ENCODE results near the gene PPP2R3A. TPM values are rescaled to one million over a fixed set of nuclear protein-coding genes. Genes with fewer than 3 reads are reported as not detected.
"Not testable (repeated sequence)": the region's sequence is repeated elsewhere in the genome, so short reads cannot be mapped to it uniquely, and the experiment has no call there.

PPP2R3A gene
- total and polyA plus RNA-seq, 2 of the 13 experiments (the other 11 are each of a cell fraction or from before 2014, with no cell fraction given): 0.07 to 0.12 TPM

DNA sequence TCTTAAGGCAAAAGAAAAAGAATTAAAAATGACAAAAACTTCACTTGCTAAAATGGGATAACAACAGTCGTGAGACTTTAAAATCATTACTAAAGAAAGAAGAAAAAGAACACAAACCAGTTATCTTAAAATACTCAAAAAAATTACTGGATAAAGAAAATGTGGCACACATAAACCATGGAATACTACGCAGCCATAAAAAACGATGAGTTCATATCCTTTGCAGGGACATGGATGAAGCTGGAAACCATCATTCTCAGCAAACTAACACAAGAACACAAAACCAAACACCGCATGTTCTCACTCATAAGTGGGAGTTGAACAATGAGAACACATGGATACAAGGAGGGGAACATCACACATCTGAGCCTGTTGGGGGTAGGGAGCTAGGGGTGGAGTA lies 202.7 kb downstream of the PPP2R3A start:
- H3K36me3 ChIP-seq (replicated peaks in 1 of 2; ENCODE audit: control insufficient read depth in 1 of 2, insufficient read depth in 2 of 2, low read length in 2 of 2); in situ Hi-C loops (cut with HindIII; ENCODE audit: extremely low pct_ligation_motif_present, low pct_unique_long_range_greater_than_20kb); H2AFZ ChIP-seq (ENCODE audit: low read length); H3K9me3 ChIP-seq (ENCODE audit: low read length); H3K4me3 ChIP-seq (replicated peaks in 1 of 3; ENCODE audit: insufficient read depth in 1 of 3, low read depth in 2 of 3, low read length in 3 of 3); POLR2A ChIA-PET; H3K27ac ChIP-seq (ENCODE audit: extremely low read length, insufficient read depth, low read length); H3K4me2 ChIP-seq (ENCODE audit: low read depth, low read length); H3K27me3 ChIP-seq (ENCODE audit: control insufficient read depth in 1 of 2, insufficient read depth in 2 of 2, low read length in 2 of 2); ATAC-seq; BruUV-seq (replicated peaks); FAIRE-seq; DNase-seq (ENCODE audit: low spot score); intact Hi-C loops (cut with micrococcal nuclease; ENCODE audit: unreplicated experiment); CTCF ChIA-PET (ENCODE audit: low intra/inter-chr PET ratio, low total read pairs); H3K9ac ChIP-seq (ENCODE audit: insufficient read depth, low read depth, low read length): not testable (repeated sequence)
- WGBS (ENCODE audit: low lambda C conversion rate): 94% methylated on average over 4 of the region's 4 CpGs
- peaks cover 96% of the 10 kb centered on the region for H3K79me2 ChIP-seq (ENCODE audit: insufficient read depth, low read length)
- peaks cover 67% of the 10 kb centered on the region for H4K20me1 ChIP-seq (ENCODE audit: insufficient read depth, low read length)
- H3K4me1 ChIP-seq (ENCODE audit: insufficient read depth, low read length): peaks cover 18% of the 10 kb centered on the region

DNA sequence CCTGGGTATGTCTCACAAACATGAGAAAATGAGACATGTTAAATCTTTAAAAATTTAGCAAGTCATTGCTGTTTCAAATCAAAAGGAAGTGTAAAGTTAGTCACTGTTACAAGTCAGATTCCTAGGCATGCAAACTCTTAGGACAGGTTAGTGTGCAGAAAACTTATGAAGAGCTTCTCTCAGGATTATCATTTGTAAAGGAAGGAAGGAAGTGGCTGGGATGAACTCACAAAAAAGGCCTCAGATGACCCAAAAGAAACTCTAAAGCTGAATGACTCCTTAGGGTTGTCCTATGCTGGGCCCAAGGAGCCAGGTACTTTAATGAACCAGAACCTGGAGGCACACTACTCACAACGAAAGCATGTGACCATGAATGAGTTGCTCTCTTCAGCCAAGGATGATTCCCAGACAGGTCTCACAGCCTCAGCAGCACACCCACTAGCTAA lies 205.6 kb downstream of the PPP2R3A start:
- BruUV-seq (replicated peaks): no TSS peak
- Histone ChIP-seq H3K36me3 (replicated peaks in 1 of 2; ENCODE audit: control insufficient read depth in 1 of 2, insufficient read depth in 2 of 2, low read length in 2 of 2) (no peaks in the 10 kb centered on the region), H3K9ac (ENCODE audit: insufficient read depth, low read depth, low read length) (no peak overlapping the region), H3K9me3 (ENCODE audit: low read length) (no peaks in the 10 kb centered on the region), H3K4me2 (ENCODE audit: low read depth, low read length) (no peak overlapping the region), H3K79me2 (ENCODE audit: insufficient read depth, low read length) (peaks cover 95% of the 10 kb centered on the region), H3K27me3 (ENCODE audit: control insufficient read depth in 1 of 2, insufficient read depth in 2 of 2, low read length in 2 of 2) (no peaks in the 10 kb centered on the region), H3K4me3 (replicated peaks in 1 of 3; ENCODE audit: insufficient read depth in 1 of 3, low read depth in 2 of 3, low read length in 3 of 3) (no peak overlapping the region), H3K4me1 (ENCODE audit: insufficient read depth, low read length) (peaks cover 27% of the 10 kb centered on the region), H3K27ac (ENCODE audit: extremely low read length, insufficient read depth, low read length) (no peak overlapping the region), H4K20me1 (ENCODE audit: insufficient read depth, low read length) (peaks cover 74% of the 10 kb centered on the region), H2AFZ (ENCODE audit: low read length) (no peak overlapping the region)
- ATAC-seq (no peak), FAIRE-seq (no peak), DNase-seq (ENCODE audit: low spot score) (no peak)
- ChIA-PET CTCF (ENCODE audit: low intra/inter-chr PET ratio, low total read pairs) (no interaction called here), POLR2A (interaction anchor here (1.1 kb wide), 1 partner anchor 25 kb away, joined by 4 read pairs; the partner anchor contains the start of gene MSL2)
- WGBS (ENCODE audit: low lambda C conversion rate): 86% methylated on average over 1 of the region's 1 CpG
- in situ Hi-C loops (cut with HindIII; ENCODE audit: extremely low pct_ligation_motif_present, low pct_unique_long_range_greater_than_20kb): no loop called here
- intact Hi-C loops (cut with micrococcal nuclease; ENCODE audit: unreplicated experiment): no loop called here
- no peak for TF ChIP-seq ARID2 (CRISPR knock-in tag; IDR thresholded peaks at IDR 0.05; ENCODE audit: borderline replicate concordance)
- peak; percentile 50; the same call in 1 of the 2 replicates for TF ChIP-seq NFE2L2 (IDR thresholded peaks at IDR 0.05; ENCODE audit: low read length)
- TF ChIP-seq ZNF296 (CRISPR knock-in tag; conservative IDR thresholded peaks at IDR 0.05): no peak
- TF ChIP-seq GFI1 (CRISPR knock-in tag; IDR thresholded peaks at IDR 0.05; ENCODE audit: borderline replicate concordance): no peak
- peak; percentile 24 for TF ChIP-seq RBM22 (optimal IDR thresholded peaks at IDR 0.05; ENCODE audit: low read length)

Measured in HepG2 (cell line).